GM19452 (cell line): ENCODE measurements around the gene LRRFIP1.
"Not testable (repeated sequence)": the region's sequence is repeated elsewhere in the genome, so short reads cannot be mapped to it uniquely, and the experiment has no call there.

Experiments
- ATAC-seq: cut with Tn5 transposase; IDR thresholded peaks from one replicate; pipeline ENCODE4 v1.9.1; 2021; ENCODE audit not compliant: unreplicated experiment

Gene LRRFIP1, protein sequence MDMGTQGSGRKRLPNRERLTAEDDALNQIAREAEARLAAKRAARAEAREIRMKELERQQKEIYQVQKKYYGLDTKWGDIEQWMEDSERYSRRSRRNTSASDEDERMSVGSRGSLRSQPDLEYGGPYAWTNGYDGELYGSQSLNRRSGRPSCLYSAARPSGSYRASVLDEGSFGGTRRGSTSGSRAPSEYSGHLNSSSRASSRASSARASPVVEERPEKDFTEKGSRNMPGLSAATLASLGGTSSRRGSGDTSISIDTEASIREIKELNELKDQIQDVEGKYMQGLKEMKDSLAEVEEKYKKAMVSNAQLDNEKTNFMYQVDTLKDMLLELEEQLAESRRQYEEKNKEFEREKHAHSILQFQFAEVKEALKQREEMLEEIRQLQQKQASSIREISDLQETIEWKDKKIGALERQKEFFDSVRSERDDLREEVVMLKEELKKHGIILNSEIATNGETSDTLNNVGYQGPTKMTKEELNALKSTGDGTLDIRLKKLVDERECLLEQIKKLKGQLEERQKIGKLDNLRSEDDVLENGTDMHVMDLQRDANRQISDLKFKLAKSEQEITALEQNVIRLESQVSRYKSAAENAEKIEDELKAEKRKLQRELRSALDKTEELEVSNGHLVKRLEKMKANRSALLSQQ

DNA sequence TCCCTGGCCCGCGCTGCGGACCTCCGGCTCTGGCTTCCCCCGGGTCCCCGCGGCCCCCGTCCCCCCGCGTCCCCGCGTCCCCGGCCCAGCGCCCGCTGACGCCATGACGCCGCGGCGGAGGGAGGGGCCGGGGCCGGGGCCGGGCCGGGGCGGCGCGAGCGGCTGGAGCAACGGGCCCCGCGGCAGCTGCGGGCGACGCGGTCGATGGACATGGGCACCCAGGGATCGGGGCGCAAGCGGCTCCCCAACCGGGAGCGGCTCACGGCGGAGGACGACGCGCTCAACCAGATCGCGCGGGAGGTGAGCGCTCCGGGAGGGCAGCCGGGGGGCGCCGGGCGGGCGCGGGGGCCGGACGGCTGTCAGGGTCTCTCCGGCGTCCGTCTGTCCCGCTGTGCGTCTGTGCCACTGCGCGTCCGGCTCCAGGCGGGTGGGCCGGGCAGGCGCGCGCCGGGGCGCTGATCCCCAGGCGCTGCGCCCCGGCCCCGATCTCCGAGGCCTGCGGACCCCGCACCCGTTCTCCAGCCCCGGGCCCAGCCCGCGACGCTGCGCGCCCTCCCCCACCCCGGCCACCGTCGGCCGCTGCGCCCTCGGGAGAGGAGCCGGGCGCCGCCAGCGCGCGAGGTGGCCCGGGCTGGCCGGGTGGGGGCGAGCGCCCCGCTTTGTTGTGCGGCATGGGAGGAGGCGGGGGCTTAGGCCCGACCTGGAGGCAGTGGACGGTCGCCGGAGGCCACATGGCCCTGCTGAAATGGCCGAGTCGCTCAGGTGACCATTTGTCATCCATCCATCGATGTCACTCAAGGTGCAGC is at the start of gene LRRFIP1:
Gene LRRFIP1 (plus strand): TSS at position 147 of the 806 bp plus-strand sequence. CDS start 58 bp downstream, at position 205.
- ATAC-seq, result no peak

DNA sequence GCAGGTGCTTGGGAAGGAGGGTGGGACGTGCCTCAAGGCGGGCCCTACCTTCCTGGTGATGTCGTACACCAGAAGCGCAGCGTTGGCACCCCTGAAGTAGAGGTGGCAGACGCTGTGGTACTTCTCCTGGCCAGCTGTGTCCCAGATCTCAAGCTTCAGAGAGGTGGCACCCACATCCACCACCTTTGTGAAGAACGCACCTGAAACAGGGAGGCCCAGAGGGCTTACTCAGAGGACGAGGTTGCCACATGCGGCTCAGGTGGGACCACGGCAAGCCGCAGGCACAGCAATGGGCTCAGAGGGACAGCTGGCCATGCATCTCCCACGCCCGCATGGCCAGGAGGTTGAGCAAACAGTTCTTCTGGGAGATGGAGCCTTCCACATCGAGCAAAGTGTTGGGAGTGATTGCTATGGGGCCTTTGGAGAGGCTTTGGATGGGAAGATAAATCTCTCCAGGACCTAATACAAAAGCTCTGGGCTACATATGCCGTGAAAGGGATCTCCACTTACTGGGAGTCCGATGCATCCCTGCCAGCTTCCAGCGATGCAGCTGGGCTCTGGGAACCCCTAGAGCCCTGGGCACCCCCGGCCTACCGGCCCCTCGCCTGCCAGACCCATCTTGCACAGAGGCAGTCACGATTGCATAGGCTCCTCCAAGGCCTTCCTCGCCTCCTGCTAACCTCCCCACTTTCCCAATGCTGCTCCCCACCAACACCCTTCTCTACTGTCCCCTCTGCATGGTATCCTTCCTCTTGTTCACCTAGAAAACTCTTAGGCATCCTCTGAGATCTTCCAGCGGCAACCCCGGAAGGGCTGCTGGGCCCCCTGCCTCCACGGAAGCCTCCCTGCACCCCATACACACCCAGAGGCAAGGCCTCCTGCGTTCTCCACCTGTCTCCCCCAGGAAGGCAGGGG is 49.2 kb upstream of the LRRFIP1 start:
- no peak for ATAC-seq

DNA sequence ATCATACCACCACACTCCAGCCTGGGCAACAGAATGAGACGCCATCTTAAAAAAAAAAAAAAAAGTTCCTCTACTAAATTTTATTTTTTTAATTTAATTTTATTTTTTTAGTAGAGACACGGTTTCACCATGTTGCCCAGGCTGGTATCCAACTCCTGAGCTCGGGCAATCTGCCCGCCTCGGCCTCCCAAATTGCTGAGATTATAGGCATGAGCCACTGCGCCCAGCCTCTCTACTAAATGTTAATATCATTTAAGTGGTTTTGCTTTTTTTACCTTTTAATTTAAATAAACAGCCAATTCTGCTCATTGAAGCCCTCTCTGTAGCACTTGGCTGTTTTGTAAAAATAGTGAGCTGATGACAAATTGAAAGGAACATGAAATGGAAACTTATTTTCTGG is 46.1 kb upstream of the LRRFIP1 start:
- no peak for ATAC-seq

DNA sequence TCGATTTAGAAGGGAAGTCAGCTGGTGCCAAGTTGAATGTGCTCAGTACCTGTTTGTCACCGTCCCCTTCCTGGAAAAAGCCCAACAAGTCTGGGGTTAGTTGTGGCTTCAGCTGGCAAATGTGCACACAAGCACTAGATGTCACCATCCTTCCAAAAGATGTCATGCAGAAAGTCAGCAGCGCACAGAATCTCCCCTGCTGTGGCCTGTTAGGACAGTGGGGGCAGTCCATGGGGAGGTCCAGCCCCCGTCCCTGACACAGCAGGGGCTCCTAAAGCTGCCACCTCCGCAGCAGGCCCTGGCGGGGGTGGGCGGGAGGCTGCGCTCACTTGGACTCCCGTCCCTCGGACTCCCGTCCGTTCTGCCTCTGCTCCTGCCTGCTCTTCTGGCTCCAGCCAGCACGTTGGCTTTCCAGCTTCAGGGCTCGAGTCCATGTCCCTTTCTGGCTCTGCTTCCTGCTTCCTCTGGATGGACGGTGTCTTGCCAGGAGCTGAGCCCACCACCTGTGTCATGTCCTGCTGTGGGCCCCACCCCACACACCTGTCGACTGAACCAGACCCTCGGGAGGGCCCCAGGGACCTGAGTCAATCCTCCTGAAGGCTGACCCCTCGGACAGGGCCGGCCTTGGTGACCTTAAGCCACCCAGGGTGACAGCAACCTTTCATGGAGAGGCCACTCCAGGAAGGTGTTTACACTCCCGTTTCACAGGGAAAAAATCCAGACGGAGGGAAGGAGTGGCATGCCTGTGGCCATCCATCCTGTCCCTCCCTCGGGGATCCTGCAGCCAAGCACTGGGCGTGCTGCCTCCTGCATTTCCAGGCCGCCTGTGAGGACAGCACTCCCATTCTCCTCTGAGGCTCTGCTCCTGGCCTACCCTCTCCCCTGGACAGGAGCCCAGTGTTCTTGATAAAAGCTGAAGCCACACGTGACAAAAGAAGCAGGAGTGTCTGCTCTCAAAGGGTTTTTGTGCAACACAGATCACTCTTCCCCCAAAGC is 45.3 kb upstream of the LRRFIP1 start:
- ATAC-seq, result no peak

DNA sequence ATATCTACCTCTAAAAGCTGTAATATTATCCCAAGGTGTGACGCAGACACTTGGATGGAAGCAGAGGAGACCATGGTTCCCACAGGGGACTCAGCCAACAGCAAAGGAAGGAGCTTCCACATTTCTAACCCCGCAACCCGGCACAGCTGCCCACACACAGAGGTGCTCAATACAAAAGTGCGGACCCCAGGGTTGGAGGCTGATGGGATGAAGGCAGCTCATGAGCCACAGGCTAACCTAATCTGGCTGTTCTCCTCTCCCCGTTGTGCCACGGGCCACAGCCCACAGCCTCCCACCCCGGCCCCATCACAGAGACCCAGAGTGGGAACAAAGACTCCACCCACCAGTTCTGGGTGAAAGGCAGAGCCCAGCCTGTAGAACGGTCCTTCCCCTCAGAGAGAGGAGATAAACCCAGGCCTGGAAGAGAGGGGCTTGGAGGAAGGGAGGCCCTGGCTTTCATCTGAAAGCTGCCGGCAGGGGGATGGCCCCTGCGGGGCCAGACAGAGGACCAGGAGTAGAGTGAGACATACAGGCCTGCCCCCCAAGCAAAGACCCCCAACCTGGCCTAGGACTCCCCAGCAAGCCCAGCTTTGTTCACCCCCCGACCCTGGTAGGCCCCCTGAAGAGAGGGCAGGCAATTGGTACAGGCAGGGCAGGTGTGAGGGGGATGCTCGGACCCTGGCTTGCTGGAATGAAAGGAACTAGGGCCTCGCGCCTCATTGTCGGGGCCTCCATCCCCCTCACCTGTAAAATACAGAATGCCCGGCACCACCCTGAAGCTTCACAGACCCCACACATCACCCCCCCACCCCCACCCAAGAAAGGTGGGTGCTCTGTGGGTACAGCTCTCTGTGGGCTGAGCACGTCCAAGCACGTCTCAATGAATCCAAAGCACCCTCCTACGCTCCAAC is 43.7 kb upstream of the LRRFIP1 start:
- ATAC-seq, result no peak

DNA sequence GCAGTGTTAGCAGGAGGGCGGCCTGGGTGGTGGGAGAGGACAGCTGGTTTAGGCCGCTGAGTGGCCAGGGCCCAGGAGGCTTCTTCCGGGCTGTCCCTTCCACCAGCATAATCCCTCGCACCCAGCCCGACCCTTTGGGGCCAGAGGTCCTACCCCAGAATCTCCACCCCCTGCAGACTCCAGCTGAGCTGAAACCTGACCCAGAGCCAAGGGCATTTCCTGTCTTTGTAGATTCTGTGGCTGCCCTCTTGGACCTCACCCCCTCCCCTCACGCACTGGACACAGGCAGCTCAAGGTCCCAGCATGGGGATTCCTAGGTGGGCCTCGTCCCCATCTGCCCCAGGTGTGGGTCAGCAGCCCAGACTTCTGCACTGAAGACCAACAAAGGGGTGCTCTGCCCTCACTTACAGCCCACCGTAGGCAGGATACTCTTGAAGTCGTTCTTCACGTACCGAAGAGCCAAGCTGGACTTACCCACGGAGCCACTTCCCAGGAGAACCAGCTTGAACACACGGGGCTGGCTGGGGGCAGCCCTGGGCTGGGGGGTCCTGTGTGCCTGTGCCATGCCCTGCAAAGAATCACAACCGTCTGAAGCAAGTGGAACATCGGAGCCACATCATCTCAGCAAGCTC is 41.7 kb upstream of the LRRFIP1 start:
- ATAC-seq, result no peak

DNA sequence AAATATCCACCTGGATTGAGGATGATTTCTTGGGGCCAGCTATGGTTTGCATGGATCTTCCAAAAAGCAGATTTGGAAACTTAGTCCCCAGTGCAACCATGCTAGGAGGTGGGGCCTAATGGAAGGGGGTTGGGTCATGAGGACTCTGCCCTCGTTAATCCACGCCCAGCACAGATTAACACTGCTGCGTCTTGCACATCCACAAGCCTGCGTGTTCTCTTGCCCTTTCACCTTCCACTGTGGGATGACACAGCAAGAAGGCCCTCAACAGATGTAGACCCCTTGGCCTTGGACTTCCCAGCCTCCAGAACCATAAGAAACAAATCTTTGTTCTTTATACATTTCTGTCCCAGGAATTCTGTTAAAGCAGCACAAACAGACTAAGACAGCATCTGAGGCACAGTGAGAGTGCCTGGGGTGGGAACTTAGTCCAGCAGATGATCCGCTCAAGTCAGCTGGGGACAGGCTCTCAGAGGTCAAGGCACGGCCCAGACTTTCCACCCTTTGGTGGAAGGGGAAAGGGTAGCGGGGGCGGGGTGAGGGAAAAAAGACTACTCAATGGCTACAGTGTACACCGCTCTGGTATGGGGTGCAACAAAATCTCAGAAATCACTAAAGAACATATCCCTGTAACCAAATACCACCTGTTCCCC is 39.2 kb upstream of the LRRFIP1 start:
- no peak for ATAC-seq

DNA sequence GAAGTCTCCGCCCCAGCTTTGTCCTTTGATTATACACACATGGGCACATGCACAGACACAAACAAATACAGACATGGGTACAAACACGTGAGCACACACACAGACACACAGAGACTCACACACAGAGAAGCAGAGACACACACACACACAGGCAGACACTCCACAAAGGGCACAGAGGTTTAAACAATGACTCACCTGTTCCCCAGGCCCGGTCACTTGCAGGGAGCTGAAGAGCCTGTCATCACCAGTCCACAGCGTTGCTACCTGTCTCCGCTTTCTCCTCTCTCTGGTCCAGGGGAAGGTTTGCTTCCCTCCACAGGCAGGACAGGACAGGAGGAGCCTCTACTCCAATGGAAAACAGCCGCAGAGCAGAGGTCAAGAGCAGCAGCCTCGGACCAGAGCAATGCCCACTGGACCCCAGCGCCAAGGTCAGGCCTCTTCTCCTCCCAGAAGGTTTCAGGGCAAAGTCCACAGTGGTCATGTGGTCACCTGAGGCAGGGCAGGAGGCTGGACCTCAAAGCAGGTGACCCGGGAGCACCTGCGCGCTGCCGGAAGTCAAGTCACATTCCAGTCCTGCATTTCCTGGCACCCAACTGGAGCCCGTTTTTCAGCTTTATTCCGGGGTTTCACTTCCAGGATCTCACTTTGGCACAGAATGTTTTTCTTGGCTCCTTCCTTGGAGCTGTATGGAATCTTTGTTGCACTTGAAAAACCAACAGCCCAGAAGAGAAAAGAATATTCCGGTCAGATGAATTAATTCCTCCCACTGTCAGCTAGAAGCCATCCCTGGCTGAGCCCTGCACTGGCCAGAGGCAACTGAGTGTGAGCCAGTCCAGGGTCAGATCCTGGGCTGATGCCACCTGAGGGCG is 36.9 kb upstream of the LRRFIP1 start, which contains the start of gene RAB17:
Gene RAB17 (minus strand): TSS at position 463 of the 869 bp plus-strand sequence. CDS start 4,580 bp downstream, outside the sequence.
- no peak for ATAC-seq

DNA sequence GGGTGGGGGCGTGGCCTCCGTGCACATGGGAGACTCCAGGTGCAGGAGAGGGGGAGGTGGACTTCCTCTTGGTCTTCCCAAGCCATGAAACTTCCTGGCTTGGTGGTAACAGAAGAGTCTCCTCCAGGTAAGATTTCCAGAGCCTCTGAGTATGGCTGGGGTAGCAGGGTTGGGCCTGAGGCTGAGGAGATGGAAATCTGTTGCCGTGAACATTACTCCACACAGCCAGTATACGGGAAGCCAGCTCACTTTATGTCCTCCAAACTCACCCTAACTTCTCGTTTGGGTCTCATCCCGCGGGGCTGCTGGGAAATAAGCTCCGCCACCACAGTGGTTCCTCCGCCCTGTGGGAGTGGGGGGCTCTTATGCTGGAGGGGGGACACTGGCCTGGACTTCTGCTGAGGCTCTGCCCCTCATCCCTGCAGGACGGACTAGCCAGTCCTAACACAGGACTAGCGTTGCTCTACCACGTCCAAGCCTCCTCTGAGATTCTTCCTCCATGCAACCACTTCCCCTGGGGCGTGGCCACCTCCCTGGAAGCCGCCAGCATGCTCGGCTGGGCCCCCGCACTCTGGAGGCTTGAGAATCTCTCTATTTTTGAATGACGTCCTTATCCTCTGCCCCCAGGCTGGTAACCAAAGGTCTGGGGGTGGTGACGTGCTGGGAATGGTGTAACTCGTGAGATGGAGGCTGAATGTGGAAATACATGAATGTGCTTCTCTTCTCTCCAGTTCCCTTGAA is 36.1 kb upstream of the LRRFIP1 start:
- ATAC-seq, result no peak

DNA sequence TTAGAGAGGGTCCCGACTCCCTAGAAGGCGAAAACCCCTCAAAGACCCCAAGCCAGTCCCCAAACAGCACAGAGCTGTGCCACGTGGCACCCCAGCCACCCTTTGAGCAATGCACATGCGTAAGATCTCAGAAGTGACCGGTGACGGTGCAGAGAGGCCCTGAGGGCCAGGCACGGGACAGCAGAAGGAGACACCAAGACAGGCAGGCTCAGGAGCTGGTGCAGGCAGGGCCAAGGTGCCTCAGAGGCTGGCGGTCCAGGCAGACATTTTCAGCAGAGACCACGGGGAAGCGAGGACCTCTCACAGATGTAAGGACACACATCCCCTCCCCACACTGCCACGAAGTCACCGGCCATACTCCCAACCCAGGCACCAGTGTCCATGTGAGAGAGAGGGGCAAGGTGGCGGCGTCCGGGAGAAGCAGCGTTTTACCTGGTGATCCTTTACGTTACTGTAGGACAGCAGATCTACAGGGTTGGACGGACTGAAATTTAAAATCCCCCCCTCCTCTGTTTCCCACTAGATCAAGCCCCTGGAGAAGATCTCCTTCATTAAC is 34.9 kb upstream of the LRRFIP1 start:
- no peak for ATAC-seq

DNA sequence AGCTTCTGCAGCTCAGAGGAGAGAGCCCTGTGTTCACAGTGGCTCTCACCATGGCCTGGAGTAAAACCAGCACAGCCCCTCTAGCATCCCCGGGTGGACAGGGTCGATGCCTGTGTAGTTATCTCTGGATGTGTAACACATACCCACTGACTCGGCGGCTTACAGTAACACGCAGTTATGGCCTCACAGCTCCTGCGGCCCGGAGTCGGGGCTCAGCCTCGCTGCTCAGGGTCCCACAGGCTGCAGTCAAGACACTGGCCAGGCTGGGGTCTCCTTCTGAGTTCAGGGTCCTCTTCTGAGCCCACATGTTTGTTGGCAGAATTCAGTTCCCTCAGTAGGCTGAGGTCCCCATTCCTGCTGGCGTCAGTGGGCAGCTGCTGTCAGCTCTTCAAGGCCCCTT is 34.4 kb upstream of the LRRFIP1 start:
- ATAC-seq, result no peak

DNA sequence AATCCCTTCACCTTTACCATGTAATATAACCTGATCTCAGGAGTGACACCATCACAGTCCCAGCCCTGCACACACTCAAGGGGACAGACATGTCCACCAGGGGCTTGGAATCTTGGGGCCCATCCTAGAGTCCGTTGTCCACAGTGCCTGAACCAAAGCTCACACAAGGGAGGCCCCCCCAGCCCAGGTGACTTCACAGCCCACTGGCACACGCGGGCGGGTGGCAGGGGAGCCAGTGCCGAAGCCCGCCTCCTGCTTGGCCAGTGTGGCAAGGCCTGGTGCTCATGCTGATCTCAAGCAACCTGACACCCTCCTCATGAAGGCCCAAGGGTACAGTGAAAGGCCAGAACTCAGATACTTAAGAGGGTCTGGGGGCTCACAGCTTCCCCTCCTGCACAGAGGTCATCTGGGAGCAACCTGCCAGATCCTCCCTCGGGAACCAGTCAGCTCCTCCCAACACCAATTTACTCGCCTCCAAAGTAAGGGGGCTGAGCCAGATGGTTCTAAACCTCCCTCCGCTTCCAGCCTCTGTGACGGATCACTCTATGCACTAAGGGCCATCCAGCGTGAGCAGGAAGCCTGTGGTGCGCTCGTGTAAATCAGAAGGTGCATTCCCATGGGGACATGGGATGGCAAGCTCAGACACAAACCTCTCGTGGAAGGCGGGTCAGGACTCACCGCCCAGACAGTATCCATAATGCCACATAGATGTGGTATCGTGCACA is 33.6 kb upstream of the LRRFIP1 start:
- no peak for ATAC-seq

DNA sequence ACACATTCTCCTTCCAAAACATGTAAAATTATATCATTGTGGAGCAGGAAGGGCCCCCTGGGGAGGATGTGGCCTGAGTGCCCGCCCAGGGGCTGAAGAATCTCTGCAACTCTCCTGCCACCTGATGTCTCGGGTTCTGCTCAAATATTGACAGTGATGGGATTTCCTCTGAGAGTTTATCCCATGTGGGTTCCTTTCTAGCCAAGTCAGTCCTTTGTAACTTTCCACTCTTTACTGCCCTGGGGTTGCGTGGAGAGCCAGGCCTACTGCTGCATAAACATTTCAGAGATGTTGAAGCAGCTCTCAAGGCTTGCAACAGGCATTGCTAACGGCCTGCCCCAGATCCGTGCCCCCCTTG is 32.9 kb upstream of the LRRFIP1 start:
- ATAC-seq, result no peak

DNA sequence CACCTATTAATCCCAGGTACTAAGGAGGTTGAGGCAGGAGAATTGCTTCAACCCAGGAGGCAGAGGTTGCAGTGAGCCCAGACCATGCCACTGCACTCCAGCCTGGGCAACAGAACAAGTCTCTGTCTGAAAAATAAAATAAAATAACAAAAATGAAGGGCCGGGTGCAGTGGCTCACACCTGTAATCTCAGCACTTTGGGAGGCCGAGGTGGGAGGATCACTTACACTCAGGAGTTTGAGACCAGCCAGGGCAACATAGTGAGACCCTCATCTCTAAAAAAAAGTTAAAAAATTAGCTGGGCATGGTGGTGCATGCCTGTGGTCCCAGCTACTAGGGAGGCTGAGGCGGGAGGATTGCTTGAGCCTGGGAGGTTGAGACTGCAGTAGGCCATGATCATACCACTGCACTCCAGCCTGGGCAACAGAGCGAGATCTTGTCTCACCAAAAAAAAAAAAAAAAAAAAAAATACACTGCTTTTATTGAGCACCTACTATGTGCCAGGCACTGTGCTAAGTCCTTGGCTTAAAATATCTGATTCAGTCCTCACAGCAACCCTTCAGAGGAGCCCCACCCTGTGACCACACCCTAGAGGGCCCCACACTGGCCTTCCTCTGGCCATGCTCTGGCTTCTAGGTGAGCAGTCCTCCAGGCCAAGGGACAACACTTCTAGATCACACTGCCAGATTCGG is 31.4 kb upstream of the LRRFIP1 start:
- not testable (repeated sequence) for ATAC-seq
